Activated CD4-positive, alpha-beta T cell treated with anti-CD3 and anti-CD28 coated beads, Interleukin-2, Interleukin-6, amounts not matched to agents 100 ng/mL and 50 ng/mL, durations not matched to agents 16 hours and 8 hours (primary cell): ENCODE data around the gene MRPS18A.

ENCODE experiments used
- DNase-seq: peaks from one replicate; pipeline ENCODE4 v3.0.0-alpha.2; 2020

MRPS18A gene

GRCh38 chr6:43687437-43688347, at the start of gene MRPS18A:
Gene MRPS18A (minus strand): TSS chr6:43687791. CDS start chr6:43687779, 12 bp downstream.
- DNase-seq = peak; percentile 88

GRCh38 chr6:43736844-43737243, 49.3 kb upstream of the MRPS18A start:
- DNase-seq = no peak

- DNase-seq = no peak
Observed at GRCh38 chr6:43736211-43736786, 48.7 kb upstream of the MRPS18A start.

GRCh38 chr6:43735642-43736199, 48.1 kb upstream of the MRPS18A start:
- DNase-seq = no peak

GRCh38 chr6:43734294-43734665, 46.7 kb upstream of the MRPS18A start:
- DNase-seq = no peak

GRCh38 chr6:43733471-43734293, 46.1 kb upstream of the MRPS18A start:
- no peak for DNase-seq

- DNase-seq = no peak
Observed at GRCh38 chr6:43730634-43731033, 43.0 kb upstream of the MRPS18A start.

GRCh38 chr6:43729537-43729936, 41.9 kb upstream of the MRPS18A start:
- no peak for DNase-seq

- no peak for DNase-seq
Observed at GRCh38 chr6:43728586-43728985, 41.0 kb upstream of the MRPS18A start.

- no peak for DNase-seq
Observed at GRCh38 chr6:43727634-43728033, 40.0 kb upstream of the MRPS18A start.

GRCh38 chr6:43725643-43726580, 38.3 kb upstream of the MRPS18A start:
- no peak for DNase-seq

GRCh38 chr6:43724914-43725642, 37.5 kb upstream of the MRPS18A start:
- DNase-seq = peak; percentile 80

- DNase-seq = no peak
Observed at GRCh38 chr6:43724354-43724753, 36.8 kb upstream of the MRPS18A start.

GRCh38 chr6:43723737-43724295, 36.2 kb upstream of the MRPS18A start:
- peak; percentile 77 for DNase-seq

- no peak for DNase-seq
Observed at GRCh38 chr6:43722920-43723545, 35.4 kb upstream of the MRPS18A start.

GRCh38 chr6:43720999-43721398, 33.4 kb upstream of the MRPS18A start:
- DNase-seq = no peak

- no peak for DNase-seq
Observed at GRCh38 chr6:43719511-43719910, 31.9 kb upstream of the MRPS18A start.

- no peak for DNase-seq
Observed at GRCh38 chr6:43718387-43719105, 31.0 kb upstream of the MRPS18A start.

GRCh38 chr6:43717822-43718221, 30.2 kb upstream of the MRPS18A start:
- no peak for DNase-seq

GRCh38 chr6:43717389-43717788, 29.8 kb upstream of the MRPS18A start:
- no peak for DNase-seq
